Retinal pigment epithelial cell (primary cell): Measurements from ENCODE around the gene MAP3K7CL.

Source experiments
- DNase-seq: peaks from one replicate; pipeline ENCODE4 v3.0.0-alpha.2; 2010; ENCODE audit warnings: low read depth
- H3K4me3 ChIP-seq: 2 replicates; pipeline ENCODE4 v1.5.1; 2011; ENCODE audit warnings: mild to moderate bottlenecking, low read length, control low read depth, moderate library complexity
- CTCF ChIP-seq: conservative IDR thresholded peaks from 2 replicates; pipeline ENCODE4 v1.5.1; 2011; ENCODE audit warnings: low read depth, low read length, control low read depth, inconsistent platforms

The MAP3K7CL gene

GRCh38 chr21:29219165-29219770, 88.8 kb downstream of the MAP3K7CL start:
- no peak for DNase-seq
- no peak for TF ChIP-seq CTCF
- no peak overlapping the region for H3K4me3 ChIP-seq

DNA sequence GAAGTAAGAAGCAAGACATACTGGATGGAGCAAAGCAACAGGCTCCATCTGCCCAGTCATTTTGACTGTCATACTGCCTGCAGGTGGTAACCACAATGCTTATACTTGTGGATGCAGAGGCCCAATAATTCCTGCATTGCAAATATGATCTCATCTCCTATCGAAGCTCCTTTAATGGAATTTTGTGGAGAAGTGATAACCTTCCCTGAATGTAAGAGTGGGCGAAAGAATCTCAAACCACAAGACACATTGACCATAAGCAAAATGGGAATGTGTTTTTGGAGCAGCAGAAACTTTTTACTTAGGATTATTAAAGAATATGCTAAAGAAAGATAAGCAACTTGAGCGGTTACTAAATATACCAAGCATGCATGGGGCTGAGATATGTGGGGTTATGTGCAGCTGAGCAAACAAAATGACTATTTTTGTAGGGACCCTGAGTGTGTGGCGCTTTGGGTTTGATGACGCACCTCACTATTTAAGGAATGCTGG, 90.9 kb downstream of the MAP3K7CL start:
- DNase-seq: no peak
- H3K4me3 ChIP-seq: no peak overlapping the region
- TF ChIP-seq CTCF: no peak

DNA sequence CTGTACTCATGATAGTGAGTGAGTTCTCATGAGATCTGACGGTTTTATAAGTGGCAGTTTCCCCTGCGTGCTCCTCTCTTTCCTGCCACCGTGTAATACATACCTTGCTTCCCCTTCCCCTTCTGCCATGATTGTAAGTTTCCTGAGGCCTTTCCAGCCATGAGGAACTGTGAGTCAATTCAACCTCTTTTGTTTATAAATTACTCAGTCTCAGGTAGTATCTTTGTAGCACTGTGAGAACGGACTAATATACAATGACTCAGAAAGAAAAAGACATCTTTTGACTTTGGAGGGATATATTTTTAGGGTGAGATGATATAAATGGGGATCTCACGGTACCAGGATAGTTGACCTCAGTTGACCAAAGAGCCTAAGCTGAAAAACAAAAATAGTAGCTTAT, 93.6 kb downstream of the MAP3K7CL start:
- no peak for TF ChIP-seq CTCF
- no peak for DNase-seq

More for the DNA sequence above, 93.6 kb downstream of the MAP3K7CL start:
- no peak overlapping the region for H3K4me3 ChIP-seq
